OCI-LY3 (cell line): ENCODE measurements around the gene MUC20.
"Not testable (repeated sequence)": the region's sequence is repeated elsewhere in the genome, so short reads cannot be mapped to it uniquely, and the experiment has no call there.

ENCODE experiments used
- H2AFZ ChIP-seq: fragments of 200-600, 300-600 bp; shearing (Covaris generic); 2 replicates; pipeline ENCODE4 v1.6.0; 2014; ENCODE audit warnings: antibody characterized with exemption, low read depth, low read length
- H3K27ac ChIP-seq: fragments of 200-600, 300-600 bp; sonication (generic); 2 replicates; pipeline ENCODE4 v1.5.1; 2014; ENCODE audit warnings: mild to moderate bottlenecking, low read length, moderate library complexity, mixed read lengths
- H3K27me3 ChIP-seq: fragments of 200-600, 300-600 bp; sonication (generic); 2 replicates; pipeline ENCODE4 v1.6.1; 2014; ENCODE audit warnings: low read depth, low read length, mixed read lengths
- H3K36me3 ChIP-seq: fragments of 200-600, 300-600 bp; sonication (generic); replicated peaks from 2 replicates; pipeline ENCODE3; 2014; ENCODE audit warnings: low read depth, low read length, mixed read lengths
- H3K4me1 ChIP-seq: fragments of 300-600, 200-600 bp; sonication (generic); 2 replicates; pipeline ENCODE4 v1.6.1; 2014; ENCODE audit warnings: low read length, mixed read lengths
- H3K4me2 ChIP-seq: fragments of 200-600, 300-600 bp; sonication (generic); 2 replicates; pipeline ENCODE4 v1.6.1; 2014; ENCODE audit warnings: low read length, mixed read lengths
- H3K4me3 ChIP-seq: fragments of 300-600, 200-600 bp; sonication (generic); 2 replicates; pipeline ENCODE4 v1.5.1; 2014; ENCODE audit warnings: antibody characterized with exemption, mild to moderate bottlenecking, low read length, moderate library complexity
- H3K79me2 ChIP-seq: fragments of 300-600, 200-600 bp; shearing (Covaris generic); 2 replicates; pipeline ENCODE4 v1.6.1; 2014; ENCODE audit warnings: mild to moderate bottlenecking, low read length, mixed read lengths
- H3K9ac ChIP-seq: fragments of 300-600, 200-600 bp; shearing (Covaris generic); 2 replicates; pipeline ENCODE4 v1.6.0; 2014; ENCODE audit warnings: mild to moderate bottlenecking, low read length, moderate library complexity
- H3K9me3 ChIP-seq: fragments of 200-600, 300-600 bp; shearing (Covaris generic); 2 replicates; pipeline ENCODE4 v1.6.1; 2014; ENCODE audit warnings: low read length, mixed read lengths; ENCODE audit not compliant: insufficient read depth
- H4K20me1 ChIP-seq: fragments of 200-600, 300-600 bp; sonication (generic); 2 replicates; pipeline ENCODE4 v1.6.1; 2016; ENCODE audit warnings: low read length, mixed read lengths; ENCODE audit not compliant: insufficient read depth
- EZH2phosphoT487 ChIP-seq: fragments of 200-600 bp; shearing (Covaris generic); IDR thresholded peaks from 2 replicates; pipeline ENCODE4 v1.6.1; 2018; ENCODE audit warnings: antibody characterized with exemption, mixed run types, low read depth
- TF ChIP-seq, protein P1 (sequence below): fragments of 200-600, 300-600 bp; sonication (generic); IDR thresholded peaks from 2 replicates; pipeline ENCODE4 v1.5.1; 2014; ENCODE audit warnings: antibody characterized with exemption, low read length, low read depth

The MUC20 gene

DNA sequence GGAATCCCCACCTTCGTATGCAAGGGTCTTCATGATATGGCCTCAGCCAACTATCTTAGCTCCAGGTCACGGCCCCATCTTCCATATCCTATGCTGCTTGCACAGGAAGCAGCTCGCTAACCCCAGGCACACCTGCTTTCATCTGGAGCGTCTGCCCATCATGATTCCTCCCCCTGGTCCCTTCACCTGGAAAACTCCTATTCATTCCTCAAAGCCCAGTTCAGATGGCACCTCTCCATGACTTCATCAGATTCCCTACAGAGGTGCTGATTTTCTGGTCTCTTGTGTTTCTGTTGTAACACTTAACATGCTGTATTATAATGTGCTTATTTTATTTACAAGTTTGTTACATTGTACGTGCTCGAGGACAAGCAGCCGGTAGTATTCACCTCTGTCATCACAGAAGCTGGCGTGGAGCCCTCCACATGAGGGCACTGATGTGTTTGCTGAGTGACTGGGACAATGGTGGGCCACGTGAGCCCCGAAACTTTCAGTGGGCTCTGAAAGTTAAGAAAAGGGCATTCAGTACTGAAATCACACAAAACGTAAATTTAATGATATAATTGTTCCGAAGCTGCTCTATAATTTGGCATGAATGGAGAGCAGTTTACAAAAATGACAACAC, 16.2 kb downstream of the MUC20 start:
- Histone ChIP-seq H3K27me3 (peaks cover 16% of the 10 kb centered on the region), H3K4me1 (peaks cover 6% of the 10 kb centered on the region; the same call in 1 of the 2 replicates), H3K9ac (no peak overlapping the region), H2AFZ (no peak overlapping the region), H3K4me2 (no peak overlapping the region), H3K9me3 (no peaks in the 10 kb centered on the region), H3K79me2 (no peaks in the 10 kb centered on the region), H3K27ac (no peak overlapping the region), H4K20me1 (no peaks in the 10 kb centered on the region), H3K4me3 (no peak overlapping the region), H3K36me3 (no peaks in the 10 kb centered on the region)
- no peak for TF ChIP-seq EZH2phosphoT487
- TF ChIP-seq, protein P1, sequence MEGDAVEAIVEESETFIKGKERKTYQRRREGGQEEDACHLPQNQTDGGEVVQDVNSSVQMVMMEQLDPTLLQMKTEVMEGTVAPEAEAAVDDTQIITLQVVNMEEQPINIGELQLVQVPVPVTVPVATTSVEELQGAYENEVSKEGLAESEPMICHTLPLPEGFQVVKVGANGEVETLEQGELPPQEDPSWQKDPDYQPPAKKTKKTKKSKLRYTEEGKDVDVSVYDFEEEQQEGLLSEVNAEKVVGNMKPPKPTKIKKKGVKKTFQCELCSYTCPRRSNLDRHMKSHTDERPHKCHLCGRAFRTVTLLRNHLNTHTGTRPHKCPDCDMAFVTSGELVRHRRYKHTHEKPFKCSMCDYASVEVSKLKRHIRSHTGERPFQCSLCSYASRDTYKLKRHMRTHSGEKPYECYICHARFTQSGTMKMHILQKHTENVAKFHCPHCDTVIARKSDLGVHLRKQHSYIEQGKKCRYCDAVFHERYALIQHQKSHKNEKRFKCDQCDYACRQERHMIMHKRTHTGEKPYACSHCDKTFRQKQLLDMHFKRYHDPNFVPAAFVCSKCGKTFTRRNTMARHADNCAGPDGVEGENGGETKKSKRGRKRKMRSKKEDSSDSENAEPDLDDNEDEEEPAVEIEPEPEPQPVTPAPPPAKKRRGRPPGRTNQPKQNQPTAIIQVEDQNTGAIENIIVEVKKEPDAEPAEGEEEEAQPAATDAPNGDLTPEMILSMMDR, result peak; percentile 19; the same call in 1 of the 2 replicates

DNA sequence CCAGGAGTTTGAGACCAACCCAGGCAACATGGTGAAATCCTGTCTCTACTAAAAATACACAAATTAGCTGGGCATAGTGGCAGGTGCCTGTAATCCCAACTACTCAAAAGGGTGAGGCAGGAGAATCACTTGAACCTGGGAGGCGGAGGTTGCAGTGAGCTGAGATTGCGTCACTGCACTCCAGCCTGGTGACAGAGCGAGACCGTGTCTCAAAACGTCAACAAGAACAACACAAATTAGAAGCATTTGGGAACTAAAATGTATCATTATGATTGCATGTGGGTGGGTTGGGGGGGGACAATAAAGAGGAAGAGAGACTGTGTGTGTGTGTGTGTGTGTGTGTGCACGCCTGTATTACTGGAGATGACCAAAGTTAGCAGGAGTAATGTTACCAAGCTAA, 17.0 kb downstream of the MUC20 start:
- not testable (repeated sequence) for H3K9ac ChIP-seq, H3K36me3 ChIP-seq, H3K9me3 ChIP-seq, H3K79me2 ChIP-seq, H2AFZ ChIP-seq, H4K20me1 ChIP-seq, H3K4me1 ChIP-seq, H3K4me2 ChIP-seq, H3K4me3 ChIP-seq, H3K27ac ChIP-seq
- peaks cover 22% of the 10 kb centered on the region for H3K27me3 ChIP-seq

DNA sequence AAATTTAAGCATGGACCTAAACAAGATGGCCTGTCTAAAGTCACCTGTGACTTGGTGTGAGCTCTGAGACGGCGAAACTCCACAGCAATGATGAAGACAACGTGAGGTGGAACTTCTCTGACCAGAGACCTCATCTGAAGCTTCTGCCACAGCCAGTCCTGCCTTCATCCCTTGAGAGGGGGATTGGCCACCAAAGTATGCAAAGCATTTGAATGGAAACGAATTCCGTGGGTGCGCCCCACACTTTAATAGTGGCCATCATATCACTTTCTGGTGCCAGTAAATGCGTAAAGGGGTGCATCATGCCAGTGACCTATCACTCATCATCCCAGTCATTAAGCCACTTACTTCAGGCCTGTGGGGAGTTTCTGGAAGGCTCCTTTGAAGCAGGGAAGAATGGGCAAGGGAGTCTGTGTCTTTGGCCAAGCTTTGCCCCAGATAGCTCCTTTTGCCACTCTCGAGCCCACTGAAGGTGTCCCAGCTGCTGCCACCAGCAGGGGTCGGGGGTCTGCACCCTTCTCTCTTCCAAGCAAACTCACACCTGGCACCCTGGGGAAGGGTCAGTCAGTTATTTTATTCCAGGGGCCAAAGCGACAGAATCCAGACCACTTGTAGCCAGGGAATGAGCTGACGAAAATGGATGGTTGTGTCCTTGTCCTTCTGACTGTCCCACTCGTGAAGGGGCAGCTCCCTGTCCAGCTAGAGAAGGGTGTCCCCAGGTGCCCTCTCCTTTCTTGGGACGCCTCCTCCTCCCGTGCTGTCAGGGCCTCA, 17.7 kb downstream of the MUC20 start:
- Histone ChIP-seq H3K9me3 (no peaks in the 10 kb centered on the region), H3K9ac (no peak overlapping the region), H3K36me3 (no peaks in the 10 kb centered on the region), H4K20me1 (no peaks in the 10 kb centered on the region), H3K4me2 (no peak overlapping the region), H3K4me3 (no peak overlapping the region), H3K79me2 (no peaks in the 10 kb centered on the region), H2AFZ (no peak overlapping the region), H3K4me1 (peaks cover 6% of the 10 kb centered on the region; the same call in 1 of the 2 replicates), H3K27me3 (peaks cover 25% of the 10 kb centered on the region), H3K27ac (no peak overlapping the region)
- TF ChIP-seq, protein P1, result no peak
- no peak for TF ChIP-seq EZH2phosphoT487

DNA sequence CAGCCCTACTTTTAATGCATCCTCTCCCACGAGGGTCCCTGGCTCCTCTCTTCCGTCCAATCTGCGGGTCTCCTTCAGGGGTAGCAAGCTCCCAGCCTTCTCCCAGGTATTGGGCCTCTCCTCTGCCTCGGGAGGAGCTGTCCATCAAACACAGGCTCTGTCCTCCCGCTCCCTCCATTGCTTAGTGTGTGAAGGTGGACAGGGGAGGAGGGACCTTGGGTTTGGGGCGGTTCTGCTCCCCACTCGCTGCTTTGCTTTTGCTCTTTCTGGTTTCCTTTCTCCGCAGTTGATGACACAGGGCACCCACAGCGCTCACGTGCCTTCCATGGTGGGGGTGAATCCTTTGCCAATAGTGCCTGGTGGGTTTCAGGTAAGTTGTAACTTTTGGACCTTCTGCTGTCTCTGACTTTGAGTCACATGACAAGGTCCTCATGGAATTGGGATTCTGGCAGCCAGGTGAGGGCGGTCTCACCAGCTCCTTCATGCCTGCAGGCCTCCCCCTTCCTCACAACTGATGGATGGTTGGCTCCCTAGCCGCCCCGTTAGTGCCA, 18.9 kb downstream of the MUC20 start:
- no peak overlapping the region for H3K4me3 ChIP-seq
- H3K27ac ChIP-seq, result no peak overlapping the region
- H2AFZ ChIP-seq, result no peak overlapping the region
- no peaks in the 10 kb centered on the region for H3K36me3 ChIP-seq
- TF ChIP-seq, protein P1, result no peak
- no peak for TF ChIP-seq EZH2phosphoT487
- no peak overlapping the region for H3K9ac ChIP-seq
- H3K9me3 ChIP-seq, result no peaks in the 10 kb centered on the region
- H3K27me3 ChIP-seq, result peaks cover 31% of the 10 kb centered on the region
- H4K20me1 ChIP-seq, result no peaks in the 10 kb centered on the region
- H3K4me1 ChIP-seq, result peaks cover 2% of the 10 kb centered on the region; the same call in 1 of the 2 replicates
- H3K4me2 ChIP-seq, result no peak overlapping the region
- H3K79me2 ChIP-seq, result no peaks in the 10 kb centered on the region
